Upper lobe of left lung (tissue), 6 donors: ENCODE measurements around the gene ADGRV1. TPM values are rescaled to one million over a fixed set of nuclear protein-coding genes. Genes with fewer than 3 reads are reported as not detected.

ENCODE experiments used
- ATAC-seq, 2 donors: fragments of 200-7000 bp; cut with Tn5 transposase; one replicate each; pipeline ENCODE4 v1.9.1; 2022; ENCODE audit warnings: mild to moderate bottlenecking in 2 of 2, moderate library complexity in 2 of 2; ENCODE audit not compliant: low FRiP score in 2 of 2
- DNase-seq, 2 donors: peaks; one replicate each; pipeline ENCODE4 v3.0.0-alpha.2; 2019 to 2020
- H3K27ac ChIP-seq, 4 donors: fragments of 200-600 bp; sonication (generic); one replicate each; pipeline ENCODE4 v1.5.1; 2016 to 2019
- H3K27me3 ChIP-seq, 4 donors: fragments of 200-600 bp; sonication (generic); one replicate each; pipeline ENCODE4 v1.5.1; 2017 to 2019
- H3K36me3 ChIP-seq, 4 donors: fragments of 200-600 bp; sonication (generic); one replicate each; pipeline ENCODE4 v1.5.1; 2016 to 2019
- H3K4me1 ChIP-seq, 4 donors: fragments of 200-600 bp; sonication (generic); one replicate each; pipeline ENCODE4 v1.5.1; 2018 to 2019
- H3K4me3 ChIP-seq, 4 donors: fragments of 200-600 bp; sonication (generic); one replicate each; pipeline ENCODE4 v1.5.1; 2017 to 2019; ENCODE audit warnings: mild to moderate bottlenecking in 2 of 4, moderate library complexity in 1 of 4
- H3K9me3 ChIP-seq, 4 donors: fragments of 200-600 bp; sonication (generic); one replicate each; pipeline ENCODE4 v1.5.1; 2018 to 2019
- EP300 ChIP-seq, 4 donors: sonication (generic); formaldehyde crosslinking; IDR thresholded peaks; one replicate each; pipeline ENCODE4 v1.5.1; 2017; ENCODE audit warnings: antibody characterized with exemption in 4 of 4, control low read depth in 2 of 4
- POLR2A ChIP-seq, 4 donors: fragments of 450-650 bp; IDR thresholded peaks; one replicate each; pipeline ENCODE4 v1.5.1; 2016 to 2017; ENCODE audit warnings: antibody characterized with exemption in 4 of 4, mild to moderate bottlenecking in 2 of 4
- POLR2AphosphoS5 ChIP-seq, 2 donors: sonication (generic); formaldehyde crosslinking; IDR thresholded peaks; one replicate each; pipeline ENCODE4 v1.5.1; 2017; ENCODE audit warnings: antibody characterized with exemption in 2 of 2
- WGBS, 2 donors: methylation state at CpG; one replicate each; pipeline ENCODE4 v1.1.5; 2017 to 2018; 5-methylcytosine and 5-hydroxymethylcytosine counted together
- total RNA-seq, 6 donors: library from RNA; depleted of rRNA in 4 of 6; stranded (reverse); fragments of >200 nt in 4 of 6; gene quantifications; one replicate each; pipeline versions ENCODE4 v1.1.0 to v1.2.1, GENCODE V29; 2016 to 2021
- TF ChIP-seq, protein P1 (sequence below), 6 experiments: fragments of 450-650 bp in 4 of 6; fragments of 200-600 bp in 2 of 6; sonication (generic) in 2 of 6; IDR thresholded peaks; one replicate each; pipeline ENCODE4 v1.5.1; 2016 to 2019; ENCODE audit warnings: antibody characterized with exemption in 6 of 6
- donor health status: DM: no; HTN: no; CAD: no; lungs with moderate emphysema.
- donor health status: DM: no; HTN: yes; CAD: no; lungs with severe emphysema.

The ADGRV1 gene
- total RNA-seq, 6 donors from 2014 or later = 22.3 to 129 (median 60.4) TPM

DNA sequence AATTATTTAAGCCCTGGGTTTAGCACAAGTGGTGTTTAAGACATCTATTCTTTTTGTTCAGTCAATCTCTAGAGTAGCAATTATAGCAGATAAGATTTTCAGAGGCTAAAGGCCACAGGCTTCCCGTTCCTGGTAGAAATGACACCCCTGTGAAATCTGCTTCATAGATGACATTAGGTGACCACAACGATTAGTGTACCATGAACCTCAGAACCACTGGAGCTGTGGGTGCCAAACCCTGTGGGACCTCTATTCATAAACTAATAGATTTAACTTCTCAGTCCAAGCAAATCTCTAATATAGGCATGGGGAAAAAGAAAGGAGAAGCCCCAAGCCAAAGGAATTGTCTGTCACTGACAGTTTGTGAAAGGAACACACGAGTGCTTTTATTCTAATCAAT lies 617.1 kb downstream of the ADGRV1 start:
- H3K9me3 ChIP-seq = no peaks in the 10 kb centered on the region
- H3K36me3 ChIP-seq = no peaks in the 10 kb centered on the region
- ATAC-seq = no peak
- H3K4me1 ChIP-seq = no peaks in the 10 kb centered on the region
- no peaks in the 10 kb centered on the region for H3K27me3 ChIP-seq
- no peak for TF ChIP-seq POLR2AphosphoS5 (IDR thresholded peaks at IDR 0.05)
- no peak for TF ChIP-seq POLR2A (IDR thresholded peaks at IDR 0.05)
- H3K27ac ChIP-seq = no peak overlapping the region
- no peak overlapping the region for H3K4me3 ChIP-seq
- no peak for DNase-seq
- 75 to 86% methylated on average over 3 of the region's 3 CpGs for WGBS, 2 donors

DNA sequence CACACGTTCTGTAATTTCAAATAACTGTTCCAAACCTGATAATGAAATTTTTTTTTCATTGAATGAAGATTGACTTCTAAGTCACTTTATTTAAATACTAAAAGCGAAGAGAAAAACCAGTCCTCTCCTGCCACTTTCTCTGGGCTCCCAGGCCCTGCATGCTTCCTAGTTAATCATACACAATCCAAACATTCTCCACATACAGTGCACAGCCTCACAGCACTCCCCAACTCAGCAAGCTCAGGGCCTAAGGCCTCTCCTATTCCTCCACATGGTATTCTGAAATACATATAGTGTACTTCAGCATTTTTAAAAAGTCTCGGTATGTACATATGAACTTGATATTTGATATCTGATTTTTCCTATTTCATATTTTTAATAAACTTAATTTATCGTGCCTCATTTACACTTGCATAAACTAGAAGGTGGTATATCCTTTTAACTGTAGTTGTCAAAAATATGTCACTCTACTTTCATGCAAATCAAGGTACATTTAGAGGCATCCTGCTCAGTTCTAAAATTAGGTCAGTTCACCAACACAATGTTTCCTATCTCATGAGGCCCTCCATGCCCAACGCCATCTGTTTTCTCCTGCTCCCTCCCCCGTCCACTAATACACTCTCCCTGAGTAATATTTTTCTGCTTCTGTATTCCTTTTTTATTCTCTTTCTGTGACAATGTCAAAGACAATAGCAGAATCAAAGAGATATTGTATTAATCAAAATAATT lies 617.9 kb downstream of the ADGRV1 start:
- Histone ChIP-seq H3K27me3 (no peaks in the 10 kb centered on the region), H3K4me3 (no peak overlapping the region), H3K9me3 (no peaks in the 10 kb centered on the region), H3K4me1 (no peaks in the 10 kb centered on the region), H3K27ac (no peak overlapping the region), H3K36me3 (no peaks in the 10 kb centered on the region)
- TF ChIP-seq EP300 (IDR thresholded peaks at IDR 0.05) = no peak
- TF ChIP-seq POLR2A (IDR thresholded peaks at IDR 0.05) = no peak
- no peak for TF ChIP-seq POLR2AphosphoS5 (IDR thresholded peaks at IDR 0.05)
- TF ChIP-seq, protein P1, sequence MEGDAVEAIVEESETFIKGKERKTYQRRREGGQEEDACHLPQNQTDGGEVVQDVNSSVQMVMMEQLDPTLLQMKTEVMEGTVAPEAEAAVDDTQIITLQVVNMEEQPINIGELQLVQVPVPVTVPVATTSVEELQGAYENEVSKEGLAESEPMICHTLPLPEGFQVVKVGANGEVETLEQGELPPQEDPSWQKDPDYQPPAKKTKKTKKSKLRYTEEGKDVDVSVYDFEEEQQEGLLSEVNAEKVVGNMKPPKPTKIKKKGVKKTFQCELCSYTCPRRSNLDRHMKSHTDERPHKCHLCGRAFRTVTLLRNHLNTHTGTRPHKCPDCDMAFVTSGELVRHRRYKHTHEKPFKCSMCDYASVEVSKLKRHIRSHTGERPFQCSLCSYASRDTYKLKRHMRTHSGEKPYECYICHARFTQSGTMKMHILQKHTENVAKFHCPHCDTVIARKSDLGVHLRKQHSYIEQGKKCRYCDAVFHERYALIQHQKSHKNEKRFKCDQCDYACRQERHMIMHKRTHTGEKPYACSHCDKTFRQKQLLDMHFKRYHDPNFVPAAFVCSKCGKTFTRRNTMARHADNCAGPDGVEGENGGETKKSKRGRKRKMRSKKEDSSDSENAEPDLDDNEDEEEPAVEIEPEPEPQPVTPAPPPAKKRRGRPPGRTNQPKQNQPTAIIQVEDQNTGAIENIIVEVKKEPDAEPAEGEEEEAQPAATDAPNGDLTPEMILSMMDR (IDR thresholded peaks at IDR 0.05) = no peak
- ATAC-seq (no peak), DNase-seq (no peak)
- 51 to 79% methylated on average over 6 of the region's 6 CpGs for WGBS, 2 donors

DNA sequence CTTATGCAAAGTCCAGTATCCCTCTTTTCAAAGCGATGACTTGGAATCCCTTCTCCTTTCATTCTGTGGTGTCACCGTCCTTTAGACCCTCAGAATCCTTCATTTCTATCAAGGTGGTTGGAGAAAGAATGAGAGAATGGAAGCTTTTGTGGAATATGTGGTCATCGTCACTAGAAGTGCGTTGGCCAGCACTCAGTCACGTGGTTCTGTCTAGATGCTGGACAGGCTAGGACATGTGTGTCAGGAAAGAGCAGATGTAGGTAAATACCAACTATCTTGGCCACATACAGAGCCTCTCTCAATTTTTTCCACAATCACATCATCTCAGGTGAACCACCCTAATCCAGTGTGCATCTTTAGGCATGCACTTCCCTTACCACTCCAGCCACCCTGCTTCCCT lies 618.5 kb downstream of the ADGRV1 start:
- no peaks in the 10 kb centered on the region for H3K27me3 ChIP-seq
- ATAC-seq = no peak
- H3K36me3 ChIP-seq = no peaks in the 10 kb centered on the region
- H3K27ac ChIP-seq = no peak overlapping the region
- no peaks in the 10 kb centered on the region for H3K9me3 ChIP-seq
- no peaks in the 10 kb centered on the region for H3K4me1 ChIP-seq
- DNase-seq = no peak
- no peak overlapping the region for H3K4me3 ChIP-seq
- WGBS, 2 donors = 92 to 98% methylated on average over 5 of the region's 5 CpGs
- TF ChIP-seq POLR2AphosphoS5 (IDR thresholded peaks at IDR 0.05) = no peak
- TF ChIP-seq, protein P1 (IDR thresholded peaks at IDR 0.05) = no peak
- no peak for TF ChIP-seq EP300 (IDR thresholded peaks at IDR 0.05)
- TF ChIP-seq POLR2A (IDR thresholded peaks at IDR 0.05) = no peak

DNA sequence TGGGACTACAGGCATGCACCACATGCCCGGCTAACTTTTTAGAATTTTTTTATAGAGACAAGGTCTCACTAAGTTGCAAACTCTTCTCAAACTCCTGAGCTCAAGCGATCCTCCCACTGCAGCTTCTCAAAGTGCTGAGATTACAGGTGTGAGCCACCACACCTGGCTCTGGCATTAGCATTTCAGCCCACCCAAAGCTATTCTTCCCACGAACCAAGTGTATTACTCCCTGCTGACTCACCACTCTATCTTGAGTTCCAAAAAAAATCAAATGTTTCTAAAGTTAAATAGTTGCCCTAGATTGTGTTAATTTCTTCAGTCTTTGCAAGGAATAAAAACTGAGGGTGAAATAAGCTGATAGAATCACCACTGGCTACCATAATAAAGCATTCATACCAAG lies 619.0 kb downstream of the ADGRV1 start:
- DNase-seq (no peak), ATAC-seq (no peak)
- no peaks in the 10 kb centered on the region for H3K36me3 ChIP-seq
- no peaks in the 10 kb centered on the region for H3K9me3 ChIP-seq
- H3K27me3 ChIP-seq = no peaks in the 10 kb centered on the region
- no peak overlapping the region for H3K4me3 ChIP-seq
- H3K27ac ChIP-seq = no peak overlapping the region
- 89 to 100% methylated on average over 3 of the region's 3 CpGs for WGBS, 2 donors
- TF ChIP-seq POLR2AphosphoS5 (IDR thresholded peaks at IDR 0.05) (no peak), POLR2A (IDR thresholded peaks at IDR 0.05) (no peak), EP300 (IDR thresholded peaks at IDR 0.05) (no peak)
- TF ChIP-seq, protein P1 (IDR thresholded peaks at IDR 0.05) = no peak
- peaks cover 0 to 5% (median 3%) of the 10 kb centered on the region in 4 donors for H3K4me1 ChIP-seq

DNA sequence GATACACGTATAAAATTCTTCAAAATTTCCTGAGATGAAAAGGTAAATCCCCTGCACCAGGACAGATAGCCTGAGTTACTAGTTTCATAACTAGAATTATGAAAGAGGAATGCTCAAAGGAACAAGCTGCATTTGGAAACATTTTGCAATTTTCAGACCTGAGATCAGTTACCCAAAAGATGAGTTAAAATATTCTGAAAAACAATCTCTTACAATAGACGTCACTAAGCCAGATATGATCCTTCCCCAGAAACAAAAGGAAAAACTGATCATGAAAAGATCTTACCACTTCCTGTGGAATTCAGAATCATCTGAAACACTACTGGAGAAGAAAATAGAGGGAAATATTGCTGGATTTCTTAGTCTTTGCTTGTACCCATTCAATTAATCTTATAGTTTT lies 619.9 kb downstream of the ADGRV1 start:
- Histone ChIP-seq H3K4me3 (no peak overlapping the region), H3K9me3 (no peaks in the 10 kb centered on the region), H3K4me1 (peaks cover 0 to 11% (median 6%) of the 10 kb centered on the region in 4 donors), H3K27me3 (no peaks in the 10 kb centered on the region), H3K27ac (peak overlapping the region in 1 of 4 donors; percentile 1), H3K36me3 (no peaks in the 10 kb centered on the region)
- peak in 1 of 2 donors; percentile 46 for ATAC-seq
- WGBS, 2 donors = 39 to 53% methylated on average over 2 of the region's 2 CpGs
- no peak for DNase-seq
- TF ChIP-seq EP300 (IDR thresholded peaks at IDR 0.05) (no peak), POLR2A (IDR thresholded peaks at IDR 0.05) (no peak), POLR2AphosphoS5 (IDR thresholded peaks at IDR 0.05) (no peak)
- TF ChIP-seq, protein P1 (IDR thresholded peaks at IDR 0.05) = no peak
